ENCODE data around the gene CCDC91.

The CCDC91 gene

GRCh38 chr12:28424965-28425364 lies 234.7 kb downstream of the CCDC91 start:
- Histone ChIP-seq H3K4me3 (ENCODE audit: low read depth in 1 of 2, low read length in 2 of 2) (no peak overlapping the region), H3K4me1 (ENCODE audit: control insufficient read depth in 1 of 2, insufficient read depth in 2 of 2, low read length in 2 of 2) (no peaks in the 10 kb centered on the region), H3K27ac (ENCODE audit: low read length) (no peak overlapping the region), H3K9me3 (ENCODE audit: control insufficient read depth in 1 of 2, low read length in 2 of 2) (no peaks in the 10 kb centered on the region), H3K27me3 (ENCODE audit: low read depth, low read length) (no peaks in the 10 kb centered on the region), H3K36me3 (ENCODE audit: control insufficient read depth in 1 of 2, insufficient read depth in 2 of 2, low read length in 2 of 2) (no peaks in the 10 kb centered on the region)

GRCh38 chr12:28425526-28425925 lies 235.3 kb downstream of the CCDC91 start:
- no peaks in the 10 kb centered on the region for H3K4me1 ChIP-seq (ENCODE audit: control insufficient read depth in 1 of 2, insufficient read depth in 2 of 2, low read length in 2 of 2)
- H3K4me3 ChIP-seq (ENCODE audit: low read depth in 1 of 2, low read length in 2 of 2), result no peak overlapping the region
- no peak overlapping the region for H3K27ac ChIP-seq (ENCODE audit: low read length)
- no peaks in the 10 kb centered on the region for H3K27me3 ChIP-seq (ENCODE audit: low read depth, low read length)
- no peaks in the 10 kb centered on the region for H3K36me3 ChIP-seq (ENCODE audit: control insufficient read depth in 1 of 2, insufficient read depth in 2 of 2, low read length in 2 of 2)
- H3K9me3 ChIP-seq (ENCODE audit: control insufficient read depth in 1 of 2, low read length in 2 of 2), result no peaks in the 10 kb centered on the region

DNA sequence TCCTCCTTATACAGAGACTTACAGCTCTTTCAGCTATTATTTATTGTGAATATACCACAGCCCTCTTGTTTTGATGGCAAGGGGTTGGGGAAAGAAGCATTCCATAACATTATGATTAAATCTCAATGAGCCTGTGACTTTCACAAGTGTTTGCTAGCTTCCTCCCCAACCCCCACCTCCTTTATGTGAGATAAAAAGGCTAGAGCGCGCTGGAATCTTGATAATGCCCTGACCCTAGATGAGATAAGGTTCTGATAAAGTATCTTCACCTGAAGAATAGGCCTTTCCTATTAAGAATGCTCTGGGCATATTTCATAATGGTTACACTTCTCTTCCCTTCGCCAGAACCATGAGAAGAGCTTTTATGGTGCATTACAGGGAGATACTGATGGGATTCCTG lies 236.8 kb downstream of the CCDC91 start:
- no peaks in the 10 kb centered on the region for H3K27me3 ChIP-seq (ENCODE audit: low read depth, low read length)
- H3K4me1 ChIP-seq (ENCODE audit: control insufficient read depth in 1 of 2, insufficient read depth in 2 of 2, low read length in 2 of 2), result no peaks in the 10 kb centered on the region
- no peaks in the 10 kb centered on the region for H3K9me3 ChIP-seq (ENCODE audit: control insufficient read depth in 1 of 2, low read length in 2 of 2)
- H3K4me3 ChIP-seq (ENCODE audit: low read depth in 1 of 2, low read length in 2 of 2), result no peak overlapping the region
- no peak overlapping the region for H3K27ac ChIP-seq (ENCODE audit: low read length)
- H3K36me3 ChIP-seq (ENCODE audit: control insufficient read depth in 1 of 2, insufficient read depth in 2 of 2, low read length in 2 of 2), result no peaks in the 10 kb centered on the region

DNA sequence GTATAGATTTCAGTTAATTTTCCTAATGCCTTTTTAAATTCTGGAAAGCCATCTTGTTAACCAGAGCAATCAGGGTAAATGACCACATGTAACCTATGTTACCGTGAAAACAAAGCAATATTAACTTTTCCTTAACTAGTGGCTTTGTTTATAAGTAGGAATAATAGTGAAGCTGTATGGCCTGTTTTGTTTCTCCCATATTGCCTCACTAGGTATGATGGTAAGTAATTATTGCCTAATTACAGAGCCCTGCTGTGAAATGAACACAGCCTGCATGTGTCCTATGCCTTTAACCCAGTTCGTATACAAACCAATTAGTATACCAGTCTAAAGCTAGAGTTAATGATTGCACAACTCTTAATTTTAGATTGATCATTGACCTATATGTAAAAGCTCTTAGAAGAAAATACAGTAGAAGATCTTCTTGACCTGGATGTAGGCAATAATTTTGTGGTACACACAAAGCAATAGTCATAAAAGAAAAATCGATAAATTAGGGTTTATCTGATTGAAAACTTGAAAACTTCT lies 249.9 kb downstream of the CCDC91 start:
- no peak overlapping the region for H3K27ac ChIP-seq (ENCODE audit: low read length)
- H3K4me1 ChIP-seq (ENCODE audit: control insufficient read depth in 1 of 2, insufficient read depth in 2 of 2, low read length in 2 of 2), result no peaks in the 10 kb centered on the region
- no peak overlapping the region for H3K4me3 ChIP-seq (ENCODE audit: low read depth in 1 of 2, low read length in 2 of 2)
- H3K36me3 ChIP-seq (ENCODE audit: control insufficient read depth in 1 of 2, insufficient read depth in 2 of 2, low read length in 2 of 2), result no peaks in the 10 kb centered on the region
- H3K27me3 ChIP-seq (ENCODE audit: low read depth, low read length), result no peaks in the 10 kb centered on the region
- H3K9me3 ChIP-seq (ENCODE audit: control insufficient read depth in 1 of 2, low read length in 2 of 2), result no peaks in the 10 kb centered on the region

DNA sequence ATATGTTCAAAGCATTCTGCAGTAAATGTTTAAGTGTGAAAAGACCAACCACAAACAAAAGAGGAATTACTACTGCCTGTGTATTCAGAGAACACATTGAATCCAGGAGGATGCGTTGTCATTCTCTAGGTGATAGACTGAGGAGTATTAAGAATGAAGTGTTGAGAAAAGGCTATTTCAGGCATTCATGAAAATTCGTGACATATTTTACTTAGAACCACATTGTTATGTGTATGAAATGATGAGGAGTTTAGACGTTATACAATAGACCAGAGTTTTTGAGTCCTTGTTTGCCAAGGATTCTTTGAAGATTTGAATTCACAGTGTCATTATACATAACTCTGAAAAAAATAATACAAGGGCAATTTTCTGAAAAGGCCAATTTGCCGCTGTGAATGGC lies 251.8 kb downstream of the CCDC91 start:
- no peak overlapping the region for H3K27ac ChIP-seq (ENCODE audit: low read length)
- H3K9me3 ChIP-seq (ENCODE audit: control insufficient read depth in 1 of 2, low read length in 2 of 2), result no peaks in the 10 kb centered on the region
- H3K4me3 ChIP-seq (ENCODE audit: low read depth in 1 of 2, low read length in 2 of 2), result no peak overlapping the region
- no peaks in the 10 kb centered on the region for H3K27me3 ChIP-seq (ENCODE audit: low read depth, low read length)
- no peaks in the 10 kb centered on the region for H3K4me1 ChIP-seq (ENCODE audit: control insufficient read depth in 1 of 2, insufficient read depth in 2 of 2, low read length in 2 of 2)
- H3K36me3 ChIP-seq (ENCODE audit: control insufficient read depth in 1 of 2, insufficient read depth in 2 of 2, low read length in 2 of 2), result no peaks in the 10 kb centered on the region

DNA sequence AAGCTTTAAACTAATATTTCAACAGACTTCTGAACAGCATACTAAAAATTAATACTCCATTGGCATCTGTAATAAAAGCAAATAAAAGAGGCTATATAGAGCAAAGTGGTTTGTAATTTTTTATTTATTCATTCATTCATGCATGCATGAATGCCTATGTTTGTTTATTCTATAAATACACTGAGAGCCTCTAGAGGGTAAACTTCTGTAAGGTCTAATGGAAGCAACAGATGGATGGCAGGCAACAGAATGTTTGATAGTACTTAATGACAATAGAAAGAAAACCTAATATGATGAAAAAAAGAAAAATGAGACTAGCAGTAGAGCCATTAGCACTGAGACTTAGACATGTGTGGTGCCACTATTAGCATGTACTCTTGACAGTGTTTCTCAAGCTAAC lies 253.1 kb downstream of the CCDC91 start:
- H3K27me3 ChIP-seq (ENCODE audit: low read depth, low read length), result no peaks in the 10 kb centered on the region
- no peaks in the 10 kb centered on the region for H3K9me3 ChIP-seq (ENCODE audit: control insufficient read depth in 1 of 2, low read length in 2 of 2)
- H3K36me3 ChIP-seq (ENCODE audit: control insufficient read depth in 1 of 2, insufficient read depth in 2 of 2, low read length in 2 of 2), result no peaks in the 10 kb centered on the region
- no peaks in the 10 kb centered on the region for H3K4me1 ChIP-seq (ENCODE audit: control insufficient read depth in 1 of 2, insufficient read depth in 2 of 2, low read length in 2 of 2)
- H3K4me3 ChIP-seq (ENCODE audit: low read depth in 1 of 2, low read length in 2 of 2), result no peak overlapping the region
- H3K27ac ChIP-seq (ENCODE audit: low read length), result no peak overlapping the region

GRCh38 chr12:28446031-28446430 lies 255.8 kb downstream of the CCDC91 start:
- Histone ChIP-seq H3K4me1 (ENCODE audit: control insufficient read depth in 1 of 2, insufficient read depth in 2 of 2, low read length in 2 of 2) (no peaks in the 10 kb centered on the region), H3K27ac (ENCODE audit: low read length) (no peak overlapping the region), H3K36me3 (ENCODE audit: control insufficient read depth in 1 of 2, insufficient read depth in 2 of 2, low read length in 2 of 2) (no peaks in the 10 kb centered on the region), H3K4me3 (ENCODE audit: low read depth in 1 of 2, low read length in 2 of 2) (no peak overlapping the region), H3K9me3 (ENCODE audit: control insufficient read depth in 1 of 2, low read length in 2 of 2) (no peaks in the 10 kb centered on the region), H3K27me3 (ENCODE audit: low read depth, low read length) (no peaks in the 10 kb centered on the region)

DNA sequence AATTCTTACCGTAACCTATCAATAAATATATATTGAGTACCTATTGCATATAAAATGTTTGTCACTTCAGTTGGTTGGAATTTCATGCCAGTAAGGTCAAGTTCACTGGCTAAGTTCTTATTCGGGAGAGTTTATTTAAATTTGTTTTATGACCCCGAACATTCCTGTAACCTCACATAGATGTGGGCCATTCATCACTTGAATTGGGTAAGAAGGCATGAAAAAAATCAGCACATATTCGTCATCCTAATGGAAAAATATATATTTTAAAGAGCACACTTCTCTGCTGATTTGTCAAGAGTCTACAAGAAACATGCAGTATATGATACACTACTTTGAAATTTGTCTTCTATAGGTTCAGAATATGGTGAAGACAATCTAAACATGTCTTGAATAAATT lies 263.4 kb downstream of the CCDC91 start:
- Histone ChIP-seq H3K4me3 (ENCODE audit: low read depth in 1 of 2, low read length in 2 of 2) (no peak overlapping the region), H3K27ac (ENCODE audit: low read length) (no peak overlapping the region), H3K9me3 (ENCODE audit: control insufficient read depth in 1 of 2, low read length in 2 of 2) (no peaks in the 10 kb centered on the region), H3K4me1 (ENCODE audit: control insufficient read depth in 1 of 2, insufficient read depth in 2 of 2, low read length in 2 of 2) (no peaks in the 10 kb centered on the region), H3K36me3 (ENCODE audit: control insufficient read depth in 1 of 2, insufficient read depth in 2 of 2, low read length in 2 of 2) (no peaks in the 10 kb centered on the region), H3K27me3 (ENCODE audit: low read depth, low read length) (no peaks in the 10 kb centered on the region)

- Histone ChIP-seq H3K36me3 (ENCODE audit: control insufficient read depth in 1 of 2, insufficient read depth in 2 of 2, low read length in 2 of 2) (peaks cover 0 to 4% of the 10 kb centered on the region in 2 donors), H3K9me3 (ENCODE audit: control insufficient read depth in 1 of 2, low read length in 2 of 2) (no peaks in the 10 kb centered on the region), H3K27ac (ENCODE audit: low read length) (no peak overlapping the region), H3K4me1 (ENCODE audit: control insufficient read depth in 1 of 2, insufficient read depth in 2 of 2, low read length in 2 of 2) (no peaks in the 10 kb centered on the region), H3K27me3 (ENCODE audit: low read depth, low read length) (no peaks in the 10 kb centered on the region), H3K4me3 (ENCODE audit: low read depth in 1 of 2, low read length in 2 of 2) (no peak overlapping the region)
These were observed 266.9 kb downstream of the CCDC91 start for GRCh38 chr12:28456934-28457710.

DNA sequence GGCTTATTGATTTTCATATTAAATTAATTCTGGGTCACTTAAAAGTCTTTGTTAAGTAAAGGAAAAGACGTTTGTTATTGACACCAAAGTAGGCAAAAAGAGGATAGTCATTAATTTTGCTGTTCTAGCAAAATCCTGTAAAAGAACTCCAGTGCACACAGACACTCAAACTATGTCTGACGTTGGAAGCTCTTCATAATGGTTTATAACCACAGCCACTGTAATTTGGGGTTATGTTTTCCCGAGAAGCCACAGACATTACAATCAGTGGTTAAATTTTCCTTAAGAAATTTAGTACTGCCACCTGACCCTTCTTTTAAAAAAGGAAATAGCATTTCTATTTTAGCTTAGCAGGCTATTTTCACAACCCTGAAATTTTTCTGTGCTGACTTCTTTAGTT lies 267.5 kb downstream of the CCDC91 start:
- Histone ChIP-seq H3K4me3 (ENCODE audit: low read depth in 1 of 2, low read length in 2 of 2) (no peak overlapping the region), H3K4me1 (ENCODE audit: control insufficient read depth in 1 of 2, insufficient read depth in 2 of 2, low read length in 2 of 2) (no peaks in the 10 kb centered on the region), H3K27me3 (ENCODE audit: low read depth, low read length) (no peaks in the 10 kb centered on the region), H3K9me3 (ENCODE audit: control insufficient read depth in 1 of 2, low read length in 2 of 2) (no peaks in the 10 kb centered on the region), H3K36me3 (ENCODE audit: control insufficient read depth in 1 of 2, insufficient read depth in 2 of 2, low read length in 2 of 2) (peaks cover 0 to 4% of the 10 kb centered on the region in 2 donors), H3K27ac (ENCODE audit: low read length) (no peak overlapping the region)

DNA sequence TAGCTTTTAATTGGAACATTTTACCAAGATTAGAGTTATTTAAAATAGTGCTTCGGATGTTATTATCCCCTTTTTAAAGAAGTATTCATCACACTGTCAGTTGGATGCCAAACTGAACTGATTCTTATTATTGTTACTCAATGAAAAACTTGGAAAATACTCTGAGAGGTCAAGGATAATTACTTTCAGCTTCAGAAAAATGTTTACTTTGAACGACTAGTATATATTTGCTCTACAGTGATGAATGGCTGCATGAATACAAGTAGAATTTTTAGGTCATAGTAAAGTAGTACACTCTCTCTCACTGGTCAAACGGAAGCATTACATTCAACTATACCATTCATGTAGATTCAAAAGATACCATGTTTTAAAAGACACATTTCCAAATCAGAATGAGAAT lies 269.2 kb downstream of the CCDC91 start:
- no peak overlapping the region for H3K27ac ChIP-seq (ENCODE audit: low read length)
- H3K36me3 ChIP-seq (ENCODE audit: control insufficient read depth in 1 of 2, insufficient read depth in 2 of 2, low read length in 2 of 2), result peaks cover 0 to 4% of the 10 kb centered on the region in 2 donors

More for the DNA sequence above, 269.2 kb downstream of the CCDC91 start:
- no peaks in the 10 kb centered on the region for H3K27me3 ChIP-seq (ENCODE audit: low read depth, low read length)
- no peaks in the 10 kb centered on the region for H3K9me3 ChIP-seq (ENCODE audit: control insufficient read depth in 1 of 2, low read length in 2 of 2)
- H3K4me1 ChIP-seq (ENCODE audit: control insufficient read depth in 1 of 2, insufficient read depth in 2 of 2, low read length in 2 of 2), result no peaks in the 10 kb centered on the region
- no peak overlapping the region for H3K4me3 ChIP-seq (ENCODE audit: low read depth in 1 of 2, low read length in 2 of 2)
